G401.6 (cell line): ENCODE results near the gene RIPK3.
"Not testable (repeated sequence)": the region's sequence is repeated elsewhere in the genome, so short reads cannot be mapped to it uniquely, and the experiment has no call there.

Experiments used
- FAIRE-seq: peaks from 2 replicates; lab custom pipeline; 2012; peaks lifted over from hg19 to GRCh38; lab: Jason Lieb, UNC

Gene RIPK3

GRCh38 chr14:24339284-24340151 is at the start of gene RIPK3:
Gene RIPK3, minus strand, starts transcription at chr14:24339991. Its CDS starts 165 bp downstream, at chr14:24339826.
- FAIRE-seq = no peak

GRCh38 chr14:24389226-24389848 is 49.5 kb upstream of the RIPK3 start:
- FAIRE-seq = no peak

- FAIRE-seq = no peak
These were observed 48.8 kb upstream of the RIPK3 start for GRCh38 chr14:24388474-24389179.

- not testable (repeated sequence) for FAIRE-seq
These were observed 47.8 kb upstream of the RIPK3 start for GRCh38 chr14:24387579-24387978.

- no peak for FAIRE-seq
These were observed 47.2 kb upstream of the RIPK3 start for GRCh38 chr14:24387009-24387345.

GRCh38 chr14:24385524-24385923 is 45.7 kb upstream of the RIPK3 start:
- FAIRE-seq = no peak

GRCh38 chr14:24384169-24384568 is 44.4 kb upstream of the RIPK3 start:
- FAIRE-seq = no peak

GRCh38 chr14:24382064-24382371 is 42.2 kb upstream of the RIPK3 start:
- FAIRE-seq = no peak

- FAIRE-seq = no peak
These were observed 41.7 kb upstream of the RIPK3 start for GRCh38 chr14:24381363-24382063.

- no peak for FAIRE-seq
These were observed 40.3 kb upstream of the RIPK3 start for GRCh38 chr14:24379907-24380730.

- FAIRE-seq = no peak
These were observed 39.5 kb upstream of the RIPK3 start for GRCh38 chr14:24378981-24379906.

- FAIRE-seq = no peak
These were observed 38.5 kb upstream of the RIPK3 start for GRCh38 chr14:24378327-24378726.

GRCh38 chr14:24377657-24378056 is 37.9 kb upstream of the RIPK3 start:
- FAIRE-seq = no peak

GRCh38 chr14:24377126-24377525 is 37.3 kb upstream of the RIPK3 start:
- no peak for FAIRE-seq

GRCh38 chr14:24376448-24377070 is 36.8 kb upstream of the RIPK3 start:
- FAIRE-seq = no peak

GRCh38 chr14:24372701-24373416 is 33.1 kb upstream of the RIPK3 start:
- FAIRE-seq = no peak

- not testable (repeated sequence) for FAIRE-seq
These were observed 31.8 kb upstream of the RIPK3 start for GRCh38 chr14:24371605-24372004.

- no peak for FAIRE-seq
These were observed 31.0 kb upstream of the RIPK3 start for GRCh38 chr14:24370748-24371147.

- no peak for FAIRE-seq
These were observed 30.3 kb upstream of the RIPK3 start for GRCh38 chr14:24369907-24370687.
